ENCODE results near the gene DXO.

DXO gene

DNA sequence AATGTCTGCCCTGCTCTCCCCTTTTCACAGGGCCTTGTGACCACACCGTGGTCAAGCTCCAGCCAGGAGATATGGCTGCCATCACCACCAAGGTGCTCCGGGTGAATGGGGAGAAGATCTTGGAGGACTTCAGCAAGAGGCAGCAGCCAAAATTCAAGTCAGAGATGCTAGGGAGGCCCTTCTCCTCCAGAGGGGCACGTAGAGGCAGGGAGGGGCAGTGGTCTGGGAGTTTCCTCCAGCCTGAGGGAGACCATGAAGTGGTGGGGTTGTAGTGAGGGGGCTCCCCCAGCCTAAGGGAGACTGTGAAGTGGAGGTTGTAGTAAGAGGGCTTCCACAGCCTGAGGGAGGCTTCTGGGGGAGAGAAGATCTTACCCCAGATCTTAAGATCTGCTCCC lies 4.0 kb downstream of the DXO start:
- no peaks in the 10 kb centered on the region for H3K9me3 ChIP-seq (ENCODE audit: severe bottlenecking)
- H3K27me3 ChIP-seq (ENCODE audit: insufficient read depth, low read depth, severe bottlenecking) = no peaks in the 10 kb centered on the region
- no peak overlapping the region for H3K4me3 ChIP-seq (ENCODE audit: low read depth, low read length)
- TF ChIP-seq, protein P1, sequence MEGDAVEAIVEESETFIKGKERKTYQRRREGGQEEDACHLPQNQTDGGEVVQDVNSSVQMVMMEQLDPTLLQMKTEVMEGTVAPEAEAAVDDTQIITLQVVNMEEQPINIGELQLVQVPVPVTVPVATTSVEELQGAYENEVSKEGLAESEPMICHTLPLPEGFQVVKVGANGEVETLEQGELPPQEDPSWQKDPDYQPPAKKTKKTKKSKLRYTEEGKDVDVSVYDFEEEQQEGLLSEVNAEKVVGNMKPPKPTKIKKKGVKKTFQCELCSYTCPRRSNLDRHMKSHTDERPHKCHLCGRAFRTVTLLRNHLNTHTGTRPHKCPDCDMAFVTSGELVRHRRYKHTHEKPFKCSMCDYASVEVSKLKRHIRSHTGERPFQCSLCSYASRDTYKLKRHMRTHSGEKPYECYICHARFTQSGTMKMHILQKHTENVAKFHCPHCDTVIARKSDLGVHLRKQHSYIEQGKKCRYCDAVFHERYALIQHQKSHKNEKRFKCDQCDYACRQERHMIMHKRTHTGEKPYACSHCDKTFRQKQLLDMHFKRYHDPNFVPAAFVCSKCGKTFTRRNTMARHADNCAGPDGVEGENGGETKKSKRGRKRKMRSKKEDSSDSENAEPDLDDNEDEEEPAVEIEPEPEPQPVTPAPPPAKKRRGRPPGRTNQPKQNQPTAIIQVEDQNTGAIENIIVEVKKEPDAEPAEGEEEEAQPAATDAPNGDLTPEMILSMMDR (IDR thresholded peaks at IDR 0.05; ENCODE audit: low read depth, low read length) = no peak
- DNase-seq = no peak
- peaks cover 83% of the 10 kb centered on the region for H3K36me3 ChIP-seq
- no peak overlapping the region for H3K27ac ChIP-seq

DNA sequence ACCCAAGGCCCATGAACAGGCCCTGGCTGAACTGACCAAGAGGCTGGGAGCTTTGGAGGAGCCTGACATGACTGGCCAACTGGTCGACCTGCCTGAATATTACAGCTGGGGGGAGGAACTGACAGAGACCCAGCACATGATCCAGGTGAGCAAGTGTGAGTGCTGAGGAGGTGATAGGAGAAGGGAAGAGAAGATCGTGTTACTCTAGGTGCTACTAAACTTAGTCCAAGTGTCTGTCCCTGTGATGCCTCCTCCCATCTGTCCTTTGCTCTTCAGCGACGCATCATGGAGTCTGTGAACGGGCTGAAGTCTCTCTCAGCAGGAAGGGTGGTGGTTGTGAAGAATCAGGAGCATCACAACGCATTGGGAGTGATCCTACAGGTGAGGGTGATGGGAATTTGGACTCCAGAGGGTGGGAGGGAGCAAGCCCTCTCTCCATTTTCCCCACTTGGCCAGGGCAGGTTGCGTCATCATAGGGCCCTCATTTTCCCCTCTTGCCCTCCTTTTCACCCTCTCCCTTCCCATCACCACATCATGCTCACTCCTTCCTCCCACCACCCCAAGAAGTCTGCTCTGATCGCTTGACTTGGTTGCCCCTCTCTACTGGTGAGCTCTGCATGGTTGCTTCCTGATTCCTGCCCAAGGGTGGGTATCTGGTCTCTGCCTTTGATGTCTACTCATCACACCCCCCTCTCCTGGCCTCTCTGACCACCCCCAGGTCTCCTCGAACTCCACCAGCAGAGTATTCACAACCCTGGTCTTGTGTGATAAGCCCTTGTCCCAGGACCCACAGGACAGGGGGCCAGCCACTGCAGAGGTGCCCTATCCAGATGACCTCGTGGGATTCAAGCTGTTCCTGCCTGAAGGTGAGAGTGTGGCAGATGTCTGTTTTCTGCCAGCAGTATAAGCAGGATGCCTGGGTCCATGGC lies 4.7 kb downstream of the DXO start:
- TF ChIP-seq, protein P1 (IDR thresholded peaks at IDR 0.05; ENCODE audit: low read depth, low read length) = no peak
- Histone ChIP-seq H3K9me3 (ENCODE audit: severe bottlenecking) (no peaks in the 10 kb centered on the region), H3K27me3 (ENCODE audit: insufficient read depth, low read depth, severe bottlenecking) (no peaks in the 10 kb centered on the region), H3K27ac (no peak overlapping the region), H3K4me3 (ENCODE audit: low read depth, low read length) (no peak overlapping the region), H3K36me3 (peaks cover 90% of the 10 kb centered on the region)
- DNase-seq = no peak

DNA sequence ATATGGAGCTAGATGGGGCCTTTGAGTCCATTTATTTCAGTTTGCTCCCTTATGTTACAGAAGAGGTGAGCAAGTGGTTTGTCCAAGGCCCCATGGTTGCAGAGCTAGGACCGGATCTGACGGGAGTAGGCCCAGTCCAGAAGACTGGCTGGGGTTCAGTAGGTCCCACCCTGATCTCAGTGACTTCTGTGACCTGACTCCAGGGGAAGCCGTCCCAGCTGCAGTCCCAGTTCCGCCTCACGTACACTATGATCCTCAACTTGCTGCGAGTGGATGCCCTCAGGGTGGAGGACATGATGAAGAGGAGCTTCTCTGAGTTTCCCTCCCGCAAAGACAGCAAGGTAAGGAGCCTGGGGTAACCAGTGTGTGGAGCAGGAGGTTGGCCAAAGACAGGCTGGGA lies 5.4 kb downstream of the DXO start:
- Histone ChIP-seq H3K9me3 (ENCODE audit: severe bottlenecking) (no peaks in the 10 kb centered on the region), H3K4me3 (ENCODE audit: low read depth, low read length) (no peak overlapping the region), H3K27ac (no peak overlapping the region), H3K27me3 (ENCODE audit: insufficient read depth, low read depth, severe bottlenecking) (no peaks in the 10 kb centered on the region), H3K36me3 (peaks cover 95% of the 10 kb centered on the region)
- DNase-seq = no peak
- TF ChIP-seq, protein P1 (IDR thresholded peaks at IDR 0.05; ENCODE audit: low read depth, low read length) = no peak

DNA sequence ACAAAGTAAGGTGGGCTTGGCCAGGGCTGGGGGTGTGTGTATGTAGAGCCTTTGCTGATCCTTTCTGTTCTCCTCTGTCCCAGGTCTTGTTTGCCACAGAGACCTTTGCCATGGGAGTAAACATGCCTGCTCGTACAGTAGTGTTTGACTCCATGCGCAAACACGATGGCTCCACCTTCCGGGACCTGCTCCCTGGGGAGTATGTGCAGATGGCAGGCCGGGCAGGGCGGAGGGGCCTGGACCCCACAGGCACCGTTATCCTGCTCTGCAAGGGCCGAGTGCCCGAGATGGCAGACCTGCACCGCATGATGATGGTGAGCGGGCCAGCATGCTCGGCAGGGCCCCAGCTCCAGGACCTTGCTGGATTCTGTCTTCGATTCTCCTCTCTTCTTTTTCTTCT lies 6.2 kb downstream of the DXO start:
- TF ChIP-seq, protein P1 (IDR thresholded peaks at IDR 0.05; ENCODE audit: low read depth, low read length) = no peak

DNA sequence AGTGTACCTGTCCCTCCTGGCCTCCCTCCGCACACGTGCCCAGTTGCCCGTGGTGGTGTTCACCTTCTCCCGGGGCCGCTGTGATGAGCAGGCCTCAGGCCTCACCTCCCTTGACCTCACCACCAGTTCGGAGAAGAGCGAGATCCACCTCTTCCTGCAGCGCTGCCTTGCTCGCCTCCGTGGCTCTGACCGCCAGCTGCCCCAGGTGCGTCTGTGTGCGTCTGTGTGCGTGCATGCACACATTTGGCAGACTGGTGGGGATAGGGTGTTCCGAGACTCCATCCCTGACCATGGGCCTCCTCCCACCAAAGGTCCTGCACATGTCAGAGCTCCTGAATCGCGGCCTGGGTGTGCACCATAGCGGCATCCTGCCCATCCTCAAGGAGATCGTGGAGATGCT lies 8.0 kb downstream of the DXO start:
- TF ChIP-seq, protein P1 (IDR thresholded peaks at IDR 0.05; ENCODE audit: low read depth, low read length) = no peak
- Histone ChIP-seq H3K4me3 (ENCODE audit: low read depth, low read length) (no peak overlapping the region), H3K9me3 (ENCODE audit: severe bottlenecking) (no peaks in the 10 kb centered on the region), H3K36me3 (peaks cover 93% of the 10 kb centered on the region), H3K27ac (no peak overlapping the region), H3K27me3 (ENCODE audit: insufficient read depth, low read depth, severe bottlenecking) (no peaks in the 10 kb centered on the region)
- no peak for DNase-seq

More for the DNA sequence above, 6.2 kb downstream of the DXO start:
- no peak overlapping the region for H3K4me3 ChIP-seq (ENCODE audit: low read depth, low read length)
- DNase-seq = no peak
- H3K27me3 ChIP-seq (ENCODE audit: insufficient read depth, low read depth, severe bottlenecking) = no peaks in the 10 kb centered on the region
- peaks cover 100% of the 10 kb centered on the region for H3K36me3 ChIP-seq
- H3K27ac ChIP-seq = no peak overlapping the region
- no peaks in the 10 kb centered on the region for H3K9me3 ChIP-seq (ENCODE audit: severe bottlenecking)
